Activated CD4-positive, alpha-beta T cell treated with anti-CD3 and anti-CD28 coated beads for 48 hours (primary cell): ENCODE measurements around the gene RASGEF1C.
"Not testable (repeated sequence)": the region's sequence is repeated elsewhere in the genome, so short reads cannot be mapped to it uniquely, and the experiment has no call there.

Experiments used
- DNase-seq: peaks from one replicate; pipeline ENCODE4 v3.0.0-alpha.2; 2020

Gene RASGEF1C

DNA sequence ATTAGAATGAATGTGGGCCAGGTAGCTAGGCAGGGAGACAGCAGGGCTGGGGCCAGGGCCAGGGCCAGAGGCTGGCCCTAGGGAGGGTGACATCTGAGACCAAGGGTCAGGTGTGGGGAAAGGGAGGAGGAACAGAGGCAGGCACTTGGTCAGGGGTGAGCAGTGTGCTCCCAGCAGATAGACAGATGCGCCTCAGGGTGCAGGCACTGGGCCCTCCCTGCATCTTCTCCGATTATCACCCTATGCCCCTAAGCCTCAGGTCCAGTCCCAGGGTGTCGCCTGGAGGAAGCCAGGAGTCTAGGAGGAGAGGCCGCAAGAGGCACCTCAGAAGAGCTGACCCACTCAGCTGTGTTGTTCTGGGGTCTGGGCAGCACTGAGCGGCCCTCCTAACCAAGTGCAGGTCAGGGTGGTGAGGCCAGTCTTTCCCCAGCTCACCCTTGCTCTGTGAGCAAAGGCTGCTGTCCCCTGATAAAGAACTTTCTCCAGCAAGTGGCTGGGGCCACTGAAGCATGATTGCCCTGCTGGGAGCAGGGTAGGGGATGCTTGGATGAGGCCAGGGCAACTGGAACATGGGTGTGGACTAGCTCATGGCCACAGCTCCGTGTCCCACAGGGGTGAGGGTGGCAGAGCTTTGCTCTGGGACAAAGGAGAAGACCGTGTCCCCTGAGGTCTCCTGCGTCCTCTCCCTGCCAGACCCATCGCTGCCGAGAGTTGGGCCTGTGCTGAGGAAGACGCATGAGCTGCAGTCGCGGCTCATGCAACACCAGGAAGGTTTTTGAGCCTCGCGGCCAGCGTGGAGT is 2.1 kb upstream of the RASGEF1C start:
- DNase-seq = no peak

DNA sequence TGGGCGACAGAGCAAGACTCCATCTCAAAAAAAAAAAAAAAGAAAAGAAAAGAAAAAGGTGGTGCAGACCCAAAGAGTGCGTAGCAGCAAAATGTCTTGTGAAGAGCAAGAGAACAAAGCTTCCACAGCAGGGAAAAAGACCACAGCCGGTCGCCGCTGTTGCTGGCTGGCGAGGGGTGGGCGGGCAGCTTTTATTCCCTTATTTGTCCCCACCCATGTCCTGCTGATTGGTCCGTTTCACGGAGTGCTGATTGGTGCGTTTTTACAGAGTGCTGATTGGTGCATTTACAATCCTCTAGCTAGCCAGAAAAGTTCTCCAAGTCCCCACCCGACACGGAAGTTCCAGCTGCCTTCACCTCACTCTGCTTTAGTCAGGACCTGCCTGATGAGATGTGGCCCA is 1.1 kb upstream of the RASGEF1C start:
- DNase-seq = not testable (repeated sequence)

DNA sequence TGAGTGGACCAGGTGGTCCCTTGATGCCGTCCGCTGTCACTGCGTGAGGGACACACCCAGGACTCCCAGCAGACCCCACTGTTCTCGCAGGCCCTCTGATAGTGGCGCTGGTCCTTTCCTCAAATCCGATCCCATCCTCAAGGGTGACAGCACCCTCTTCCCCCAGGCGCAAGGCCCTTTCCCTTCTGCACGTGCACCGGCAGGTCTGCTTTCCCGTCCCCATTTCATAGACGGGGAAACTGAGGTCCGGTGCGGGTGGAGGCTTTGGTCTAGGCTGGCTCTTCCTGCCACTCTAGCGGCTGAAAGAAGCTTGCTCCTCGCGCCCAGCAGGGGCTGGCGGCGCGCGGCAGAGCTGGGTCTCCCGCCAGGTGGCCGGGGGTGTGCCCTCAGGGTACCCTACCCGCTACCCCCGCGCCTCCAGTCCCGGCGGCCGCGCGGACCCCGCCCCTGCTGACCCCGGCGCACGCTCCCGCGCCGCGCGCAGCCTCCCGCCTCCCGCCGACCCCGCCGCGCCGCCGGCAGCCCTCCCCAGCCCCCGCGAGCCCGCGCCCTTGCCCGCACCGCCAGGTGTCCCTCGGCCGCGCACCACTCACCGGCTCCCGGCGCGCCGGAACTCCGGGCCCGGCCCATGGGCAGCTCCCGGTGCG is 453 bp downstream of the RASGEF1C start:
- peak; percentile 22 for DNase-seq

DNA sequence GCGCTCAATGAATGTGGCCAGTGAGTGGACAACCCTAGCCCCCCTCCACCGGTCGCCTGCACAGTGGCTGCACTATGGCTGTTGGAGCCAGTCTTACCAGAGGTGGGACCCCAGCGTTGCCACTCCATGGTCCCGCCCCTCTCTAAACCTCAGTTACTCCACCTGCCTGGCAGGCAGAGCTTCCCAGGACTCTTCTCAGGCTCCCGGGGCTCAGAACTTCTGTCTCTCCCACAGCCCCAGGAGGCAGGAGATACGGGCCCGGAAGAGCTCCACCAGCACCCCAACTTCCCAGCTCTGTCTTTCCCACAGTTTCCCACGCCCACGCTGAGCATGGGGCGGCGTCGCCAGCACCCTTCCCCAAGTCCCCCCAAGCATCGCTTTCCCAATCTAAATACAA is 975 bp downstream of the RASGEF1C start:
- no peak for DNase-seq

- DNase-seq = no peak
These were observed 1.4 kb downstream of the RASGEF1C start for GRCh38 chr5:180207593-180207992.

DNA sequence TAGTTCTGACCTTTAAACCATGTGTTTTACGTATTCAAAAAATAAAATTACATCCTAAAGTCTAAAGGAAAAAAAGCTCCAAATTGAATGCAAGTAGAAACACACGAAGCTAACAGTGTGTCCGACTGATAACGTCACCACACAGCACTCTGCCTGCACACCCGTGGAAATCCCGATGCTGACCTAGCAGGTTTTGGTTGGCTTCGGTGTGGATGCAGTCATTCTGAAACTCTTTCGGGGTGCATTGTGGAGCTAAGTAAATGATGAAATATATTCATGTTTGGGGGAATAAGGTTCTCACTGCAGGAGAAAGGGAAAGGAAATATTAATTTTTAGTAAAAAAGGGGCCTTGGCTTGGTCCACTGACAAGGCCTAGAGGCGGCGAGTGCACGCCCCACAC is 2.0 kb downstream of the RASGEF1C start:
- DNase-seq = no peak

DNA sequence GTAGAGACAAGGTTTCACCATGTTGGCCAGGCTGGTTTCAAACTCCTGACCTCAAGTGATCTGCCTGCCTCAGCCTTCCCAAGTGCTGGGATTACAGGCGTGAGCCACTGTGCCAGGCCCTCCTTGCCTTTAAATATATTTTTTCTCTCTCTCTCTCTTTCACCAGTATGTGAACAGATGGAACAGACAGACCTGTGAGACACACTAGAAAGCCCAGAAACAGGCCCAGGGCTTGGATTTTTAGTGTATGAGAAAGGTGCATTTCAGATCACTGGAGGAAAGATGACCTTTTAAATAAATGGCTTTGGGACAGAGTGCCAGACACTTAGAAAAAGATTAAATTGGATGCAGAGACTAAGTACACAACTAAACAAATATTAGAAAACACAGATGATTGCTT is 3.1 kb downstream of the RASGEF1C start:
- DNase-seq = no peak

DNA sequence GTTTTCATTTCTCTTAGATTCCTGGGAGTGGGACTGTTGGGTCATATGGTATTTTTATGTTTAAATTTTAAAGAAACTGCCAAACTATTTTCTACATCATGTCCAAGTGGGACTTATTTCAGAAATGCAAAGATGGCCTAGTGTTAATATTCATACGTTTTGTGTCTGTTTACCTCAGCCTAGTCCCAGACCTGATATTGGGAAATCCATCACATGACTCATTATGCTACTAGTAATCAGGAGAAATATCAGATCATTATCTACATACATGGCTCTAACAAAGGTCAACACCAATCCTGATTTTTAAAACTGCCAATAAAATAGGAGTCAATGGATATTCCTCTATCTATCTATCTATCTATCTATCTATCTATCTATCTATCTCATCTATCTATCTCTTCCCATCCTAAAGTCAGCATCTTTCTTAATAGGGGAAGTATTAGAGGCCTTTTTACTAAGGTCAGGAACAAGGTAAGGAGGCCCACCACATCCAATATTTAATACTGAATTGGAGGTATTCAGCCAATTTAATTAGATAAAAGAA is 4.7 kb downstream of the RASGEF1C start:
- no peak for DNase-seq

DNA sequence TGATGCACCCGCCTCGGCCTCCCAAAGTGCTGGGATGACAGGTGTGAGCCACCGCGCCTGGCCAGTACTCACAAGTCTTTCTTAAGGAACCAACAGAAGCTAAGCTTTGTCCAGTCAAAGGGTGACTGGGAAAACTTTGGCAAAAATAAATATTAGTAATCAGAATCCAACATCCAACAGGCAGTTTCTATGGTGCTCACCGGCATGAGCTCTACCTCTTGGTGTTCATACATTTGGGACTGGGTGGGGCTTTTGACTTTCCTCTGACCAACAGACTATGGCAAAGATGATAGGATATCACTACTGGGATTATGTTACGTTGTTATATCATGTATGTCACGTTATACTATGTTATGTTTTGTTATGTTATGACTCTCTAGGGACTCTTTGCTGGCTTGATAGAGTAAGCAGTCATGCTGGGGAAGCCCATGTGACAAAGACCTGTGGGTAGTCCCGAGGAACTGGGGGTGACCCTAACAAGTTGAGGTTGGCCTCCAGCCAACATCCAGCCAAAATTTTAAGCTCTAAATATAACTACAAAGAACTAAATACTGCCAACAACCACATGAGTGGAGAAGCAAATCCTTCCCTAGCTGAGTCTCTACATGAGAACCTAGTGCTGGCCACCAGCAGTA is 6.0 kb downstream of the RASGEF1C start:
- DNase-seq = no peak

GRCh38 chr5:180201051-180201987 is 7.7 kb downstream of the RASGEF1C start:
- DNase-seq = peak; percentile 25

- no peak for DNase-seq
These were observed 9.6 kb downstream of the RASGEF1C start for GRCh38 chr5:180199390-180199789.

DNA sequence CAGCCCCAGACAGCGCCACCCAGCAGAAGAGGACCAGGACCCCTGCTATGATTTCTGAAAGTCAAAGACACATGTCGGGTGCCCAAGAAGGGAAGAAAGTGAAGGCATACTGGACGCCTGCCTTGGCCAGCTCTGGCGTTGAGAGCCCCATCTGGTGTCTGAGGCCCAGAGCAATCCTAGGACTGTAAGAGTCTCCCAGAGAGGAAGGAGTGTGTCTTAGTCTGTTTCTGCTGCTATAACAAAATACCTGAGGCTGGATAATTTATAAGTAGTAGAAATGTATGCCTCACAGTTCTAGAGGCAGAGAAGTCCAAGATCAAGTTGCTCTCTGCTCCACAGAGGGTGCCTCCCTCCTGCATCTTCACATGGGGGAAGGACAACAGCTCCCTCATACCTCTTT is 10.8 kb downstream of the RASGEF1C start:
- DNase-seq = no peak

DNA sequence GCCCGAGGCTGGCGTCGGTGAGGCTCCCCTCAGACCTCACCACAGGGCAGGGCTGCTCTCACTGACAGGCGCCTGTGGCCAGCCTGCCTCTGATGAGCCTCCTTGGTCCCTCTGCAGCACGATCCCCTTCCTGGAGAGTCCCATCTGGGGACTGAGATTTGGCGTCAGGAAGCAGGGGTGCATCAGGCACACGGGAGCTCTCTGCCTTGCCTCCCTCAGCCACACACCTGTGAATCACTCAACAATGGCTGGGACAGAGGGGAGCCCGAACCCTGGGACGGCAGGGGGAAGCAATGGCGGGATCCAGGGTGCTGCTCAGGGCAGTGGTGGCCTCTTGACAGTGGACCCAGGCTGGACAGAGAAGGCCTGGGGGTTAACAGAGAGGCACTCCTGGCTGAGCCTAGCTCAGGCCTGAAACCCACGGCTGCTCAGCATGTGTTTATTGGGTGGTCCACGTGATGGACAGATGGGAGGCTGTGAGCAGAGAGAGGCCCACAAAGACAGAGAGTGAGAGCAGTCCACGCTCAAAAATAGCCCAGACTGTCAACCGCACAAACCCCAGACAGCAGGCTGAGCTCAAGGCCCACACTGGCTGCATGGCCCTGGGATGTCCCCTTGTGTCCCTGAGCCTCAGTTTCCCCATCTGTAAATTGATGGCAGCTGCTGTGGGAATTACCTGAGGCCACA is 11.9 kb downstream of the RASGEF1C start:
- DNase-seq = no peak

GRCh38 chr5:180194410-180195345 is 14.3 kb downstream of the RASGEF1C start:
- no peak for DNase-seq

DNA sequence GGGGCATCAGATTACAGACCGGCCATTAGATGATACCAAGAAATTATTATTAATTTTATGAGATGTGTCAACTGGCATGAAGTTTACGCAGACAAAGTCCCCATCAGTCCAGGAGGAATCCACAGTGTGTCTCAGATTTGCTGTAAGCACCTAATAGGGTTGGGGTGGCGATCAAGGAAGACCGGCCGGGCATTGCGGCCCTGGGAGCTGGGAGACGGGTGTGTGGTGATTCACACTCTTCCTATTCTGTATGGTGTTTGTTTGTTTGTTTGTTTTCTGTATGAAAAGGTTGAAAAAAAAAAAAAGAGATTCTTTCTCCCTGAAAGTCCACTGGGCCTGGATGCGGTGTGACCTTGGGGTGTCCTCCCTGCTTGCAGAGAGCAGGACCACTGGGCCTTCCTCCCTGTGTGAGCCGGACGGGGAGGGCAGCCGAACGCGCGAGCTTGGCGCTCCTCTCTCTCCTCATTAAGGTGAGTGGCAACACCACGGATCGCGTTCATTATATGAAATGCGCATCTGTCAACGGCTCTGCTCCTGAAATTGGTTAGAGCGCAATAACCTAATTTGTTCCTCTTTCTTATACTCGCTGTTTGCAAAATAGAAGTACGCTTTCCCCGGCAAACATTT is 15.1 kb downstream of the RASGEF1C start:
- DNase-seq = no peak

DNA sequence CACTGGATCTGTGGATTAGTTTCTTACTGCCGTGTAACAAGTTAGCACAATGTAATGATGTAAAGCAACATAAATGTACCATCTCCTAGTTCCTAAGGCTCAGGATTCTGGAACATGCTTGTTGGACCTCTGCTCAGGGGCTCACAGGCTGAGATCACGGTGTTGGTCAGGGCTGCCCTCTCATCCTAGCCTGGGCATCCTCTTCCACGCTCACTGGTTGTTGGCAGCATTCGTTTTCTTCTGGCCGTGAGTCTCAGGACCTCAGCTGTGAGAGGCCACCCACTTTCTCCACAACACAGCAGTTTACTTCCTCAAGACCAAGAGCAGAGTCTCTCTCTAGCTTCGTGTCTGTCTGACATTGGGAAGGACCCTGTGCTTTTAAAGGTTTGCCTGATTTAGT is 17.3 kb downstream of the RASGEF1C start:
- DNase-seq = no peak

- DNase-seq = no peak
These were observed 21.2 kb downstream of the RASGEF1C start for GRCh38 chr5:180187767-180188166.

DNA sequence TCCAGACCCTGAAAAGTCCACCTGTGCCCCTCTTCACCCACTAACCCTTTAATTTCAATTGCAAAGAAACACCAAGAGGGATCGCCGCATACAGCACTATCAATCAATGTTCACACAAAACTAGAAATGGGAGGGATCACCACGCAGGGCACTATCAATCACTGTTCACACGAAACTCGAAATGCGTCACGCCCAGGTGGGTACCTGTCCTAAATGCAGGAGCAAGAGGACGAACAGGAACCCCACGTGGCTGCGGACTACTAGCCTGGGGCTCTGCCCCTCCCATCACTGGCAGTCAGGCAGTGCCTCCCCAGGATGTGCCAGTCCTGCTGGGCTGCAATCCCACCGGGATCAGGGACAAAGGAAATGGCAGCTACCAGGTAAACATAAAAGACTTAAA is 28.2 kb downstream of the RASGEF1C start:
- DNase-seq = no peak

- DNase-seq = no peak
These were observed 28.6 kb downstream of the RASGEF1C start for GRCh38 chr5:180180421-180180820.
